ENCODE measurements around the gene OR11L1. TPM values are rescaled to one million over a fixed set of nuclear protein-coding genes. Genes with fewer than 3 reads are reported as not detected.

The OR11L1 gene
- total RNA-seq (2014; rRNA removed; shearing (Covaris generic); ENCODE audit: low replicate concordance) = not detected in 2 replicates

GRCh38 chr1:247841796-247842195 lies at the start of gene OR11L1:
Gene OR11L1 (minus strand): TSS chr1:247841896. CDS start chr1:247841896, 0 bp downstream.
- Histone ChIP-seq H3K4me3 (no peak within 1 kb of the TSS), H3K27me3 (no peaks in the 10 kb centered on the region), H3K9me3 (no peaks in the 10 kb centered on the region), H3K36me3 (no peaks in the 10 kb centered on the region)
- no peak for DNase-seq

DNA sequence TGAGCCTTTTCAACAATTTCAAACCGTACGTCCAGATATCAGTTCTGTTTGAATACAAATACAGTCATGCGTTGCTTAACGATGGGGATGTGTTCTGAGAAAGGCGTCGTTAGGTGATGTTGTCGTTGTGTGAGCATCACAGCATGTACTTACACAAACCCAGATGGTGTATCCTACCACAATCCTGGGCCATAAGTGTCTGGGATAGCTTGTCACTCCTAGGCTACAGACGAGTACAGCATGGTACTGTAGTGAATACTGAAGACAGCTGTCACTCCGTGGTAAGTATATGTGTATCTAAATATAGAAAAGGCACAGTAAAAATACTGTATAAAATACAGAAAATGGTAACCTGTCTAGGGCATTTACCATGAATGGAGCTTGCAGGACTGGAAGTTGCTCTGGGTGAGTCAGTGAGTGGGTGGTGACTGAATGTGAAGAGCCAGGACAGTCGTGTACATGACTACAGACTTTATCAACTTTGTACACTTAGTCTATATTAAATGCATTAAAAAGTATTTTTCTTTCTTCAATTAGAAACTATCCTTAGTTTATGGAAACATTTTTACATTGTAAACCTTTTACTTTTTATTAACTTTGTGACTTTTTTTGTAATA lies 43.2 kb upstream of the OR11L1 start:
- no peak overlapping the region for H3K4me3 ChIP-seq
- no peaks in the 10 kb centered on the region for H3K27me3 ChIP-seq
- DNase-seq = peak; percentile 55
- H3K36me3 ChIP-seq = no peaks in the 10 kb centered on the region; the same call in 1 of the 2 replicates
- H3K9me3 ChIP-seq = no peaks in the 10 kb centered on the region

DNA sequence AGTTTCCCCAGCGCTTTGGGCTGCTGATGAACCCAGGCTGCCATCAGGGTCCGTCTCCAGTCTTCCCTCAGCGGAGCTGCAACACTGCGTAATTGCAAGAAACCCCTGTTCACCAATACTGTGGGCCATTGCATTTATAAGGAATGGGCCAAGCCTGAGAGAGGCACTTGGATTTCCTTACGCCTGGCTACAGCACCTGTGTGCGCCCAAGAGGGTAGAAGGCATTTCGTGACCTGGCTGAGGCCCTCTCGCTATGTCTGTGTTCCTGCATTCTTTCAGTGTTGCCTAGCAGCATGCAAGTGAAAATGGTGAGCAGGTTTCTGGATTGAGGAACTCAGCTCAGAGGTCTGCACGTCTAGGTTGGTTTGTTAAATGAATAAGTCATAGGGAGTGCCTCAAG lies 41.6 kb upstream of the OR11L1 start:
- Histone ChIP-seq H3K27me3 (no peaks in the 10 kb centered on the region), H3K9me3 (no peaks in the 10 kb centered on the region), H3K36me3 (no peaks in the 10 kb centered on the region; the same call in 1 of the 2 replicates), H3K4me3 (no peak overlapping the region)
- DNase-seq = no peak

DNA sequence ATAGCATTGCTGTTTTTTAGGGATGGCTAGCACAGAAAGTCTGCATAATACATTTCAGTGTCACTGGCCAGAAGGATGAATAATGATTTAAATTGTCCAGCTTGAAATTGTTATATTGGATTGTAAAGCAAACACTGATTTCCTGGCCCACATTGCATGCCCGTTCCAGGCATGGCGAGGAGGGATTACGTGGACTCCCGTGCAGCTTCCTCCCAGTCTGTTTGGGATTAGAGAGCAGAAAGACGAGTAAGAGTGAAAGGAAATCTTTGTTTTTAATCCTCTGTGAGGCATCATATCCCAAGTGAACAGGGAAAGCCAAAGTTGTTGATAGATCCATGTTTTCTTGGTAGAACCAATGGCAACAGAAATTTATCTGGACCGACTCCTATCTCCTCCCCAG lies 23.7 kb upstream of the OR11L1 start:
- no peaks in the 10 kb centered on the region for H3K9me3 ChIP-seq
- peaks cover 32% of the 10 kb centered on the region for H3K36me3 ChIP-seq
- H3K4me3 ChIP-seq = peak overlapping the region; percentile 4; the same call in 1 of the 2 replicates
- DNase-seq = peak; percentile 71
- H3K27me3 ChIP-seq = no peaks in the 10 kb centered on the region

- Histone ChIP-seq H3K27me3 (no peaks in the 10 kb centered on the region), H3K36me3 (peaks cover 30% of the 10 kb centered on the region), H3K4me3 (no peak overlapping the region), H3K9me3 (no peaks in the 10 kb centered on the region)
- no peak for DNase-seq
These were observed 22.9 kb upstream of the OR11L1 start for GRCh38 chr1:247864644-247865043.

- H3K9me3 ChIP-seq = no peaks in the 10 kb centered on the region
- no peak for DNase-seq
- no peak overlapping the region for H3K4me3 ChIP-seq
- H3K36me3 ChIP-seq = peaks cover 15% of the 10 kb centered on the region
- H3K27me3 ChIP-seq = no peaks in the 10 kb centered on the region
These were observed 21.1 kb upstream of the OR11L1 start for GRCh38 chr1:247862756-247863155.

DNA sequence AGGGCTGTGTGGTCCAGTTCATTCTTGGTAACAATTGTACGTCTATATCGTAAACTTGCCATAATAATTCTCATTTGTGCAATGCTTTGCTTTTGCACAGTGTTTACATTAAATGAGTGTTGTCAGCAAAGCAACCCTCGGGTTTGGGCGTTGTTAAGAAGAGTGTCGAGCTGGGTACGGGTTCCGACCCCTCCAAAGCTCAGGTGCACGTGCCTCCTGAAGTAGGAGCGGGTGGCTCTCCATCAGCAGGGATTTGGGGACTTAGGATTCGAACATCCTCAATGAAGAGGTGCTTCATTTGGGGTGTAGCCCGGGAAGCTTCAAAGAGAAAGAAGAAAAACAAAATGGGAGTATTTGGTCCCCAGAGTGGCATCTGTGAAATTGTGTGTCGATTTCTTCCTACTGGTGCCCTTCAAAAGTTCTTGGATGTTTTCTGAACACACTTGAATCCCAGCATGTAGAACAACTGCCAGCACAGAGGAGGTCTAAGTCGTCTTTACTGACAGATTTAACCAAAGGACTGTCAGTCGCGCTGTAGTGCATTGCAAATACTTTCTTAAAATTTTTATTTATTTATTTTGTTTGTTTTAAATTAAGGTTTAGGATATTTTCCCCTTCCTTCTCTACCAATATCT lies 16.4 kb upstream of the OR11L1 start:
- Histone ChIP-seq H3K27me3 (no peaks in the 10 kb centered on the region), H3K36me3 (peaks cover 8% of the 10 kb centered on the region; the same call in 1 of the 2 replicates), H3K9me3 (peaks cover 2% of the 10 kb centered on the region), H3K4me3 (peak overlapping the region; percentile 59)
- DNase-seq = no peak

DNA sequence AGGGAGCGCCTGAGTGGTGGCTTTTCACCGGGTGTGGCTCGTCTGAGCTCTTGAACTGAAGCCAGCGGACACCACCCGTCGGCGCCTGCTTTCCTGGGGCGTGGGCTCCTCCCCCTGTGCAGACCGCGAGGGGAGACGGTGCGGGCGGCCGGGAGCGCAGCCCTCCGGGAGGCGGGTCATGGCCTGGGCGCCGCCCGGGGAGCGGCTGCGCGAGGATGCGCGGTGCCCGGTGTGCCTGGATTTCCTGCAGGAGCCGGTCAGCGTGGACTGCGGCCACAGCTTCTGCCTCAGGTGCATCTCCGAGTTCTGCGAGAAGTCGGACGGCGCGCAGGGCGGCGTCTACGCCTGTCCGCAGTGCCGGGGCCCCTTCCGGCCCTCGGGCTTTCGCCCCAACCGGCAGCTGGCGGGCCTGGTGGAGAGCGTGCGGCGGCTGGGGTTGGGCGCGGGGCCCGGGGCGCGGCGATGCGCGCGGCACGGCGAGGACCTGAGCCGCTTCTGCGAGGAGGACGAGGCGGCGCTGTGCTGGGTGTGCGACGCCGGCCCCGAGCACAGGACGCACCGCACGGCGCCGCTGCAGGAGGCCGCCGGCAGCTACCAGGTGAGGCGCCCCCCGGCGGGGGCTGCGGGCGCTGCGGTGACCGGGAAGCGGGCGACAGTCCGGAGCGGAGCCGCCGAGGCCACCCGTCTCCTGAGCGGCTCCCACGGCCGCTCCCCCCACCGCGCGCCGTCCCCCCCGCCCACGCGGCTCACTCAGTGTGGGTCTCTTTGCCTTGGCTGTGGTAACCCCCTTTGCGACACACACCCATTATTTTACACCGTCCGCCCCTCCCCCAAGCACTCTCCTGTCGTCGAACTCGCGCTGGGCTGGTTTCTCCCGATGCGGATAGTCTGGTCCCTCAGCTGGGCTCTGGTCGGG lies 15.6 kb upstream of the OR11L1 start, which contains the start of gene TRIM58:
TRIM58 (plus strand) TSS at position 119 of the 916 bp plus-strand sequence; CDS start at position 179, 60 bp downstream.
- peaks cover 2% of the 10 kb centered on the region for H3K9me3 ChIP-seq
- no peaks in the 10 kb centered on the region for H3K27me3 ChIP-seq
- peaks cover 8% of the 10 kb centered on the region; the same call in 1 of the 2 replicates for H3K36me3 ChIP-seq
- peak; percentile 83 for DNase-seq
- peak within 1 kb of the TSS; percentile 59 for H3K4me3 ChIP-seq

- no peaks in the 10 kb centered on the region for H3K27me3 ChIP-seq
- H3K9me3 ChIP-seq = peaks cover 2% of the 10 kb centered on the region
- H3K36me3 ChIP-seq = peaks cover 5% of the 10 kb centered on the region; the same call in 1 of the 2 replicates
- no peak for DNase-seq
- H3K4me3 ChIP-seq = no peak overlapping the region
These were observed 14.2 kb upstream of the OR11L1 start for GRCh38 chr1:247855911-247856310.

GRCh38 chr1:247854899-247855545 lies 13.3 kb upstream of the OR11L1 start:
- DNase-seq = no peak
- Histone ChIP-seq H3K4me3 (no peak overlapping the region), H3K36me3 (no peaks in the 10 kb centered on the region), H3K9me3 (peaks cover 2% of the 10 kb centered on the region), H3K27me3 (no peaks in the 10 kb centered on the region)

GRCh38 chr1:247849616-247850015 lies 7.9 kb upstream of the OR11L1 start:
- DNase-seq = no peak
- no peaks in the 10 kb centered on the region for H3K27me3 ChIP-seq
- H3K9me3 ChIP-seq = peaks cover 2% of the 10 kb centered on the region
- no peaks in the 10 kb centered on the region for H3K36me3 ChIP-seq
- no peak overlapping the region for H3K4me3 ChIP-seq

DNA sequence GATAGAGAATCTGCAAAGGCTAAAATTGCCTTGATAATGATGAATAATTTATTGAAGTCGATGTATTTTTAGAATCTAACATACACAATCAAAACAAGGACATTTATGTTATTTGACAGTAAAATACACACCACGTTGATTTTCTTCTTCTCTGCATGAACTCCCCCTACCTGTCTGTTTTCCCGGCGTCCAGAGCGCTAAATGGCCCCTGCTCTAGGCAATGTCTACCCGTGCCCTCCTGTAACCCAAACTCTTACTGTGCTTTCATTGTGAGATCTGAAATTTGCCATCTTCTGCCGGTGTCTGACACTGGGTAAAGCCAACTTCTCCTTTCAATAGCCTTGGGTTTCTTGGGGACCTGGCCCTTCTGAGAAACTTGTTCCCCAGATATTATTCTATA lies 6.7 kb upstream of the OR11L1 start:
- DNase-seq = no peak
- peaks cover under 1% of the 10 kb centered on the region; the same call in 1 of the 2 replicates for H3K9me3 ChIP-seq
- H3K27me3 ChIP-seq = no peaks in the 10 kb centered on the region
- no peaks in the 10 kb centered on the region for H3K36me3 ChIP-seq
- H3K4me3 ChIP-seq = no peak overlapping the region

GRCh38 chr1:247845693-247846017 lies 4.0 kb upstream of the OR11L1 start:
- no peaks in the 10 kb centered on the region for H3K36me3 ChIP-seq
- H3K27me3 ChIP-seq = no peaks in the 10 kb centered on the region
- no peak overlapping the region for H3K4me3 ChIP-seq
- H3K9me3 ChIP-seq = no peaks in the 10 kb centered on the region
- DNase-seq = no peak

DNA sequence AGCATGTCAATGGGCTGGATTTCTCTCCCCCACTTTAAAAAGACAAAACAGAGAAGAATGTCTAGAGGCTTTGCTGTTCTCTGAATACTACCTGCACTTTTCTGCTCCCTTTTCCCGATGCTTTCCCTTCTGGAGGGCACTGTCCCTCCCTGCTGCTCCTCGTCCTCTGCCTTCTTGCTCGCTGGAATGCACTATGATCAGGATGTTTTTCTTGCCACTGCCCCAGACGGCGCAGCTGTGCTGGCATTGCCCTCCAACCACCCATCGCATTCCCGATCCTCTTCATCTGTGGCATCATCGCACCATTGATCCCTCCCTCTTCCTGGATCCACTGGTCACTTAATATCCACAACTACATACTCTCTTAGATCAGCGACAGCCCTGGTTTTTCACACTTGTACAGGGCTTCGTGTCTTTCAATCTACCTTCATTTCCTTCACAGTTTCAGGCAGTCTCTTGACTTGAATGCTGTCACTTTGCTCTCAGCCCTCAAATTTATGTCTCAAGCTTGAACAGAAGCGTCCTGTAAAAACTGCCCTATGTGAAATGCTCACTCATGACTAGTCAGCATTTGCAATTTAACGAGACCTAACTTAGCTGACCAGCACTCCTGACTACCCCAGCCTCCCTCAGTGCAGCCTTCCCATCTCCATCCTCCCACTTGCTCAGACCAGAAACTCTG lies 3.5 kb upstream of the OR11L1 start:
- Histone ChIP-seq H3K36me3 (no peaks in the 10 kb centered on the region), H3K27me3 (no peaks in the 10 kb centered on the region), H3K9me3 (no peaks in the 10 kb centered on the region), H3K4me3 (no peak overlapping the region)
- DNase-seq = peak; percentile 12

- no peak for DNase-seq
- no peaks in the 10 kb centered on the region for H3K27me3 ChIP-seq
- H3K9me3 ChIP-seq = no peaks in the 10 kb centered on the region
- H3K4me3 ChIP-seq = no peak overlapping the region
- no peaks in the 10 kb centered on the region for H3K36me3 ChIP-seq
These were observed 1.7 kb upstream of the OR11L1 start for GRCh38 chr1:247843411-247843810.

DNA sequence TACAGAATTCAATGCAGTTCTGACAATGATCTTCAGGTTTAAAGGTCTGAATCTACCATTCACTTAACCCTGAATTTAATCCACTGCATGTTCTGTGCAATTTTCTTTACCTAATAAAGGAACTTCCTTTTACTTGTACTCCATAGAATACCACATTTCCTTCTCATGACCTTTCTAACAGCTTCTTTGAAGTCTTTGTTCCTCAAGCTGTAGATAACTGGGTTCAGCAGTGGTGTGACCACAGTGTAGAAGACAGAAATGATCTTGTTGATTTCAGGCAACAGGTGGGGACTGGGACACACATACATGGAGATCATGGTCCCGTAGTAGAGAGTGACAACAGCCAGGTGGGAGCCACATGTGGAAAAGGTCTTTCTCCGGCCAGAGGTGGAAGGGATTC lies 878 bp downstream of the OR11L1 start:
- Histone ChIP-seq H3K27me3 (no peaks in the 10 kb centered on the region), H3K9me3 (0 out of 2 replicates have a peak, but pooled peaks cover 4% of the 10 kb centered on the region), H3K4me3 (no peak overlapping the region), H3K36me3 (no peaks in the 10 kb centered on the region)
- no peak for DNase-seq

Data from MG63 (cell line).